ENCODE data around the gene XYLT1.
A peak's percentile ranks its signal among the peaks of the same experiment; 100 is the strongest.

XYLT1 gene

GRCh38 chr16:17070882-17071592, 399.7 kb downstream of the XYLT1 start:
- DNase-seq (ENCODE audit: low read depth in 2 of 2, low spot score in 1 of 2): peak; percentile 46 to 60

GRCh38 chr16:17069681-17070080, 401.1 kb downstream of the XYLT1 start:
- DNase-seq (ENCODE audit: low read depth in 2 of 2, low spot score in 1 of 2): no peak

- DNase-seq (ENCODE audit: low read depth in 2 of 2, low spot score in 1 of 2): no peak
Observed at GRCh38 chr16:17068524-17068923, 402.2 kb downstream of the XYLT1 start.

GRCh38 chr16:17067882-17068281, 402.9 kb downstream of the XYLT1 start:
- DNase-seq (ENCODE audit: low read depth in 2 of 2, low spot score in 1 of 2): no peak

GRCh38 chr16:17063201-17064139, 407.3 kb downstream of the XYLT1 start:
- no peak for DNase-seq (ENCODE audit: low read depth in 2 of 2, low spot score in 1 of 2)

- no peak for DNase-seq (ENCODE audit: low read depth in 2 of 2, low spot score in 1 of 2)
Observed at GRCh38 chr16:17062676-17063075, 408.1 kb downstream of the XYLT1 start.

GRCh38 chr16:17061326-17061725, 409.4 kb downstream of the XYLT1 start:
- no peak for DNase-seq (ENCODE audit: low read depth in 2 of 2, low spot score in 1 of 2)

GRCh38 chr16:17058471-17058870, 412.3 kb downstream of the XYLT1 start:
- DNase-seq (ENCODE audit: low read depth in 2 of 2, low spot score in 1 of 2): no peak

GRCh38 chr16:17056666-17057065, 414.1 kb downstream of the XYLT1 start:
- no peak for DNase-seq (ENCODE audit: low read depth in 2 of 2, low spot score in 1 of 2)

- no peak for DNase-seq (ENCODE audit: low read depth in 2 of 2, low spot score in 1 of 2)
Observed at GRCh38 chr16:17053536-17054160, 417.1 kb downstream of the XYLT1 start.
